H9 (cell line): ENCODE measurements around the gene RGR. TPM values are rescaled to one million over a fixed set of nuclear protein-coding genes. Genes with fewer than 3 reads are reported as not detected.

Source experiments
- DNase-seq: peaks from one replicate; pipeline ENCODE4 v3.0.0-alpha.2; 2017
- H2AFZ ChIP-seq: one replicate; pipeline ENCODE4 v1.6.1; 2013; ENCODE audit warnings: mild to moderate bottlenecking, low read length, control low read depth, moderate library complexity
- H2AK5ac ChIP-seq: 2 replicates; pipeline ENCODE4 v1.6.1; 2013; ENCODE audit warnings: low read length, control low read depth, mixed read lengths; ENCODE audit not compliant: insufficient read length
- H2BK120ac ChIP-seq: one replicate; pipeline ENCODE4 v1.6.1; 2013; ENCODE audit warnings: low read depth, mild to moderate bottlenecking, low read length, control low read depth, inconsistent platforms; ENCODE audit not compliant: poor library complexity, severe bottlenecking
- H2BK12ac ChIP-seq: 2 replicates; pipeline ENCODE4 v1.6.1; 2013; ENCODE audit warnings: low read length, control low read depth, mixed read lengths, low read depth; ENCODE audit not compliant: insufficient read length
- H2BK15ac ChIP-seq: 2 replicates; pipeline ENCODE4 v1.6.1; 2013; ENCODE audit warnings: low read depth, low read length, control low read depth
- H2BK20ac ChIP-seq: one replicate; pipeline ENCODE4 v1.6.1; 2013; ENCODE audit warnings: low read depth, mild to moderate bottlenecking, low read length, control low read depth, inconsistent platforms; ENCODE audit not compliant: poor library complexity, severe bottlenecking
- H2BK5ac ChIP-seq: 2 replicates; pipeline ENCODE4 v1.6.1; 2013; ENCODE audit warnings: low read length, control low read depth, mixed read lengths; ENCODE audit not compliant: insufficient read length
- H3K14ac ChIP-seq: 2 replicates; pipeline ENCODE4 v1.6.1; 2013; ENCODE audit warnings: low read length, control low read depth; ENCODE audit not compliant: insufficient read depth
- H3K18ac ChIP-seq: 2 replicates; pipeline ENCODE4 v1.6.1; 2013; ENCODE audit warnings: low read depth, mild to moderate bottlenecking, mixed read lengths, low read length, control low read depth; ENCODE audit not compliant: insufficient read length
- H3K23ac ChIP-seq: 2 replicates; pipeline ENCODE4 v1.6.1; 2013; ENCODE audit warnings: low read length, control low read depth, mixed read lengths, low read depth; ENCODE audit not compliant: insufficient read length
- H3K23me2 ChIP-seq: 2 replicates; pipeline ENCODE4 v1.6.1; 2013; ENCODE audit warnings: low read depth, mild to moderate bottlenecking, mixed read lengths, low read length, control low read depth; ENCODE audit not compliant: insufficient read length, poor library complexity, severe bottlenecking
- H3K27ac ChIP-seq: 2 replicates; pipeline ENCODE4 v1.5.1; 2013; ENCODE audit warnings: low read length, control low read depth, mixed read lengths, low read depth; ENCODE audit not compliant: insufficient read length
- H3K27me3 ChIP-seq: 2 replicates; pipeline ENCODE4 v1.6.1; 2013; ENCODE audit warnings: low read length, control low read depth, inconsistent platforms; ENCODE audit not compliant: insufficient read depth
- H3K4ac ChIP-seq: 2 replicates; pipeline ENCODE4 v1.6.1; 2013; ENCODE audit warnings: low read depth, mild to moderate bottlenecking, control low read depth, inconsistent platforms, low read length, moderate library complexity
- H3K4me1 ChIP-seq: 2 replicates; pipeline ENCODE4 v1.6.1; 2013; ENCODE audit warnings: low read length, control low read depth, inconsistent platforms; ENCODE audit not compliant: insufficient read depth
- H3K4me2 ChIP-seq: 2 replicates; pipeline ENCODE4 v1.6.1; 2013; ENCODE audit warnings: low read length, control low read depth, mixed read lengths; ENCODE audit not compliant: insufficient read length, insufficient read depth
- H3K56ac ChIP-seq: 2 replicates; pipeline ENCODE4 v1.6.1; 2013; ENCODE audit warnings: low read depth, mild to moderate bottlenecking, mixed read lengths, low read length, control low read depth; ENCODE audit not compliant: insufficient read length
- H3K79me1 ChIP-seq: 2 replicates; pipeline ENCODE4 v1.6.1; 2013; ENCODE audit warnings: low read depth, mild to moderate bottlenecking, moderate library complexity, low read length, control low read depth, inconsistent platforms; ENCODE audit not compliant: insufficient read depth, poor library complexity, severe bottlenecking
- H3K79me2 ChIP-seq: 2 replicates; pipeline ENCODE4 v1.6.1; 2013; ENCODE audit warnings: low read length, control low read depth, inconsistent platforms; ENCODE audit not compliant: insufficient read depth
- H3K9ac ChIP-seq: 2 replicates; pipeline ENCODE4 v1.6.1; 2013; ENCODE audit warnings: low read length, control low read depth, mixed read lengths; ENCODE audit not compliant: insufficient read length; ENCODE audit errors: extremely low read depth
- H3K9me3 ChIP-seq: one replicate; pipeline ENCODE4 v1.6.1; 2013; ENCODE audit warnings: low read depth, low read length, inconsistent platforms; ENCODE audit not compliant: control insufficient read depth
- H3T11ph ChIP-seq: one replicate; pipeline ENCODE4 v1.6.1; 2013; ENCODE audit warnings: mild to moderate bottlenecking, low read length, control low read depth, inconsistent platforms
- H4K20me1 ChIP-seq: one replicate; pipeline ENCODE4 v1.6.1; 2013; ENCODE audit not compliant: control insufficient read depth, insufficient read length, insufficient read depth
- H4K5ac ChIP-seq: 2 replicates; pipeline ENCODE4 v1.6.1; 2013; ENCODE audit warnings: low read depth, mild to moderate bottlenecking, mixed read lengths, low read length, control low read depth; ENCODE audit not compliant: insufficient read length
- H4K8ac ChIP-seq: replicated peaks from 2 replicates; pipeline ENCODE4 v1.6.1; 2013; ENCODE audit warnings: low read length, control low read depth, mixed read lengths, low read depth; ENCODE audit not compliant: insufficient read length
- H4K91ac ChIP-seq: 2 replicates; pipeline ENCODE4 v1.6.1; 2013; ENCODE audit warnings: low read depth, mild to moderate bottlenecking, moderate library complexity, mixed read lengths, low read length, control low read depth; ENCODE audit not compliant: insufficient read length
- H3K27ac Mint-ChIP-seq, 3 experiments: 2 replicates in 2 of 3; 3 replicates in 1 of 3; pipeline ENCODE4 v1.8.0; 2020 to 2021; ENCODE audit warnings: mixed read lengths in 3 of 3, mild to moderate bottlenecking in 1 of 3, moderate library complexity in 1 of 3
- H3K27me3 Mint-ChIP-seq: 2 replicates; pipeline ENCODE4 v1.8.0; 2021; ENCODE audit warnings: low read depth, mild to moderate bottlenecking, moderate library complexity, mixed read lengths
- H3K36me3 Mint-ChIP-seq, 3 experiments: 2 replicates in 2 of 3; 3 replicates in 1 of 3; pipeline ENCODE4 v1.8.0; 2020 to 2021; ENCODE audit warnings: low read depth in 3 of 3, mixed read lengths in 3 of 3; ENCODE audit not compliant: insufficient read depth in 1 of 3
- H3K4me1 Mint-ChIP-seq, 2 experiments: 2 replicates each; pipeline ENCODE4 v1.8.0; 2020; ENCODE audit warnings: mixed read lengths in 2 of 2
- H3K4me3 Mint-ChIP-seq, 2 experiments: 2 replicates in 1 of 2; 3 replicates in 1 of 2; pipeline ENCODE4 v1.8.0; 2020 to 2021; ENCODE audit warnings: mild to moderate bottlenecking in 2 of 2, mixed read lengths in 2 of 2, moderate library complexity in 1 of 2
- H3K9me3 Mint-ChIP-seq, 2 experiments: 2 replicates in 1 of 2; 3 replicates in 1 of 2; pipeline ENCODE4 v1.8.0; 2020; ENCODE audit warnings: mild to moderate bottlenecking in 2 of 2, mixed read lengths in 2 of 2, moderate library complexity in 1 of 2
- total RNA-seq: library from RNA; stranded (reverse); gene quantifications from 2 replicates; pipeline ENCODE4 v1.2.1, GENCODE V29; 2021
- TF ChIP-seq, protein P1 (sequence below): fragments of 200-600 bp; sonication (generic); conservative IDR thresholded peaks from 3 replicates; pipeline ENCODE4 v1.8.0; 2021; ENCODE audit warnings: antibody characterized with exemption, mild to moderate bottlenecking

RGR gene
- total RNA-seq, 1 experiment from 2014 or later: not detected

DNA sequence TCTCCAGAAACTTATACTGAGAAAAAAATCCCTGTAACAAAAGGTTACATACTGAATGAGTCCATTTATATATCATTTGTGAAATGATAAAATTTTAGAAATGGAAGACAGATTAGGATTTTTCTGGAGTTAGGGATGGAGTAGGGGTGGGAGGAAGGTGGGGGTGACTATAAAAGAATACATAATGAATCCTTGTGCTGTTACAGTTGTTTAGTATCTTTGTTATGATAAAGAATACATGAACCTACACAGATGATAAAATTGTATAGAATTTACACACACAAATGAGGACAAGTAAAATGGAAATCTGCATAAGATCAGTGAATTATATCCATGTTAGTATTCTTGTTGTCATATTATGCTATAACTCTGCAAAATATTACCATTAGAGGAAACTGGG is 41.8 kb downstream of the RGR start:
- Histone ChIP-seq H3K56ac (no peak overlapping the region), H2BK20ac (no peak overlapping the region), H3K4me1 (no peaks in the 10 kb centered on the region), H3K4ac (no peak overlapping the region), H3K23ac (no peak overlapping the region), H2BK5ac (no peak overlapping the region), H4K8ac (no peak overlapping the region), H3K79me2 (no peaks in the 10 kb centered on the region), H2AK5ac (no peak overlapping the region), H2BK120ac (no peak overlapping the region), H2AFZ (no peak overlapping the region), H3K18ac (no peak overlapping the region), H3K14ac (no peak overlapping the region), H2BK15ac (no peak overlapping the region), H3K27ac (no peak overlapping the region), H4K5ac (no peak overlapping the region), H4K20me1 (no peaks in the 10 kb centered on the region), H3K27me3 (no peaks in the 10 kb centered on the region), H3K79me1 (no peaks in the 10 kb centered on the region), H3K9me3 (no peaks in the 10 kb centered on the region), H3K9ac (no peak overlapping the region), H3K4me2 (no peak overlapping the region), H3K23me2 (no peaks in the 10 kb centered on the region), H2BK12ac (no peak overlapping the region), H4K91ac (no peak overlapping the region), H3T11ph (no peak overlapping the region)
- Mint-ChIP-seq H3K36me3 (no peaks in the 10 kb centered on the region), H3K27ac (no peak overlapping the region), H3K4me1 (no peaks in the 10 kb centered on the region), H3K27me3 (no peaks in the 10 kb centered on the region; the same call in 1 of the 2 replicates), H3K4me3 (no peak overlapping the region), H3K9me3 (peaks cover 2% of the 10 kb centered on the region in 2 experiments; a peak in 3 of 5 replicates)
- DNase-seq: no peak
- TF ChIP-seq, protein P1, sequence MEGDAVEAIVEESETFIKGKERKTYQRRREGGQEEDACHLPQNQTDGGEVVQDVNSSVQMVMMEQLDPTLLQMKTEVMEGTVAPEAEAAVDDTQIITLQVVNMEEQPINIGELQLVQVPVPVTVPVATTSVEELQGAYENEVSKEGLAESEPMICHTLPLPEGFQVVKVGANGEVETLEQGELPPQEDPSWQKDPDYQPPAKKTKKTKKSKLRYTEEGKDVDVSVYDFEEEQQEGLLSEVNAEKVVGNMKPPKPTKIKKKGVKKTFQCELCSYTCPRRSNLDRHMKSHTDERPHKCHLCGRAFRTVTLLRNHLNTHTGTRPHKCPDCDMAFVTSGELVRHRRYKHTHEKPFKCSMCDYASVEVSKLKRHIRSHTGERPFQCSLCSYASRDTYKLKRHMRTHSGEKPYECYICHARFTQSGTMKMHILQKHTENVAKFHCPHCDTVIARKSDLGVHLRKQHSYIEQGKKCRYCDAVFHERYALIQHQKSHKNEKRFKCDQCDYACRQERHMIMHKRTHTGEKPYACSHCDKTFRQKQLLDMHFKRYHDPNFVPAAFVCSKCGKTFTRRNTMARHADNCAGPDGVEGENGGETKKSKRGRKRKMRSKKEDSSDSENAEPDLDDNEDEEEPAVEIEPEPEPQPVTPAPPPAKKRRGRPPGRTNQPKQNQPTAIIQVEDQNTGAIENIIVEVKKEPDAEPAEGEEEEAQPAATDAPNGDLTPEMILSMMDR: no peak
